GM19238 (cell line): Measurements from ENCODE around the gene ELOB.

Experiments used
- DNase-seq: peaks from one replicate; pipeline ENCODE4 v3.0.0; 2011; ENCODE audit warnings: low spot score; ENCODE audit not compliant: insufficient read length

The ELOB gene

GRCh38 chr16:2783581-2784357, 6.7 kb upstream of the ELOB start:
- DNase-seq = no peak

- no peak for DNase-seq
Measured at GRCh38 chr16:2782583-2783351, 5.7 kb upstream of the ELOB start.

GRCh38 chr16:2779978-2780898, 3.2 kb upstream of the ELOB start:
- DNase-seq = no peak

- no peak for DNase-seq
Measured at GRCh38 chr16:2779151-2779920, 2.3 kb upstream of the ELOB start.

GRCh38 chr16:2778630-2778958, 1.5 kb upstream of the ELOB start:
- DNase-seq = no peak

GRCh38 chr16:2777903-2778629, 986 bp upstream of the ELOB start:
- DNase-seq = peak; percentile 47

GRCh38 chr16:2776500-2777139, 460 bp downstream of the ELOB start:
- DNase-seq = peak; percentile 42

- DNase-seq = no peak
Measured at GRCh38 chr16:2775765-2776499, 1.1 kb downstream of the ELOB start.

GRCh38 chr16:2775131-2775716, 1.9 kb downstream of the ELOB start:
- DNase-seq = no peak

GRCh38 chr16:2774161-2774891, 2.8 kb downstream of the ELOB start:
- DNase-seq = no peak

GRCh38 chr16:2773188-2773968, 3.7 kb downstream of the ELOB start:
- no peak for DNase-seq

- DNase-seq = no peak
Measured at GRCh38 chr16:2771496-2772402, 5.3 kb downstream of the ELOB start.

GRCh38 chr16:2770057-2770951, 6.8 kb downstream of the ELOB start:
- no peak for DNase-seq

- DNase-seq = no peak
Measured at GRCh38 chr16:2769675-2770056, 7.4 kb downstream of the ELOB start.

- DNase-seq = no peak
Measured at GRCh38 chr16:2769100-2769529, 8.0 kb downstream of the ELOB start.
